CD4-positive, alpha-beta T cell (primary cell): ENCODE results near the gene GCK. TPM values are rescaled to one million over a fixed set of nuclear protein-coding genes. Genes with fewer than 3 reads are reported as not detected.

Experiments
- ATAC-seq: fragments of 200-7000 bp; cut with Tn5 transposase; one replicate; pipeline ENCODE4 v1.10.0; 2022; ENCODE audit warnings: mild to moderate bottlenecking; ENCODE audit not compliant: poor library complexity
- CTCF ChIA-PET: fragments of 350-600 bp; sonication (Branson Sonifier 250); formaldehyde crosslinking; loops from one replicate; lab custom pipeline; 2021; ENCODE audit warnings: antibody characterized with exemption, inconsistent platforms; lab: Charles Lee
- POLR2A ChIA-PET: fragments of 350-600 bp; sonication (Branson Sonifier 250); formaldehyde crosslinking; loops from one replicate; lab custom pipeline; 2021; ENCODE audit warnings: antibody characterized with exemption, inconsistent platforms; lab: Charles Lee
- DNase-seq, 14 experiments: peaks; one replicate each; pipeline ENCODE4 v3.0.0-alpha.2; 2013 to 2020; ENCODE audit warnings: mixed read lengths in 2 of 14
- H3K27ac ChIP-seq, 2 donors: one replicate each; pipeline versions ENCODE4 v1.5.1 to v1.7.0; 2013; ENCODE audit warnings: low read length in 2 of 2, low read depth in 1 of 2, mild to moderate bottlenecking in 1 of 2
- H3K27me3 ChIP-seq, 2 experiments: 1 replicate in 1 of 2; 2 replicates in 1 of 2; pipeline versions ENCODE4 v1.6.1 to v1.7.0; 2013; ENCODE audit warnings: low read length in 2 of 2, control low read depth in 1 of 2, mild to moderate bottlenecking in 1 of 2, moderate library complexity in 1 of 2; ENCODE audit not compliant: insufficient read depth in 2 of 2, control insufficient read depth in 1 of 2
- H3K36me3 ChIP-seq: one replicate; pipeline ENCODE4 v1.6.1; 2013; ENCODE audit warnings: low read length, control low read depth; ENCODE audit not compliant: insufficient read depth
- H3K4me1 ChIP-seq: one replicate; pipeline ENCODE4 v1.6.1; 2013; ENCODE audit warnings: low read length, control low read depth; ENCODE audit not compliant: insufficient read depth
- H3K4me3 ChIP-seq: one replicate; pipeline ENCODE4 v1.5.1; 2013; ENCODE audit warnings: mild to moderate bottlenecking, low read length, moderate library complexity
- H3K9me3 ChIP-seq, 2 experiments: 1 replicate in 1 of 2; 2 replicates in 1 of 2; pipeline versions ENCODE4 v1.6.1 to v1.7.0; 2013; ENCODE audit warnings: low read length in 2 of 2, mild to moderate bottlenecking in 2 of 2, control low read depth in 1 of 2, moderate library complexity in 1 of 2; ENCODE audit not compliant: control insufficient read depth in 1 of 2, insufficient read depth in 1 of 2
- H3K27ac Mint-ChIP-seq: one replicate; pipeline ENCODE4 v1.8.0; 2020; ENCODE audit warnings: mixed read lengths
- H3K27me3 Mint-ChIP-seq: one replicate; pipeline ENCODE4 v1.8.0; 2021; ENCODE audit warnings: mixed read lengths
- H3K36me3 Mint-ChIP-seq: one replicate; pipeline ENCODE4 v1.8.0; 2021; ENCODE audit warnings: low read depth, mixed read lengths
- H3K4me1 Mint-ChIP-seq: one replicate; pipeline ENCODE4 v1.8.0; 2021; ENCODE audit warnings: low read depth, mixed read lengths
- H3K4me3 Mint-ChIP-seq: one replicate; pipeline ENCODE4 v1.8.0; 2020; ENCODE audit warnings: mild to moderate bottlenecking, mixed read lengths
- H3K9me3 Mint-ChIP-seq: one replicate; pipeline ENCODE4 v1.8.0; 2020; ENCODE audit warnings: mixed read lengths
- CTCF ChIP-seq: fragments of 200-600 bp; IDR thresholded peaks from one replicate; pipeline ENCODE4 v1.8.0; 2022; ENCODE audit warnings: antibody characterized with exemption, mild to moderate bottlenecking
- intact Hi-C, 2 experiments: fragments of 100-400 bp; cut with DNase I in 1 of 2; cut with micrococcal nuclease in 1 of 2; formaldehyde crosslinking; loops; one replicate each; pipeline versions ENCODE4 v1.15.1 to v1.9.0; 2023 to 2025; cut with DNase I, micrococcal nuclease
- total RNA-seq, 174 experiments: library from RNA in 2 of 174; stranded (reverse) in 2 of 174; gene quantifications; one replicate each; pipeline ENCODE4 v1.2.3 and lab custom pipeline; 2021 to 2026

GCK gene
- total RNA-seq, 2 experiments from 2014 or later = 0.47 to 0.71 TPM

GRCh38 chr7:44109991-44110390 is 79.2 kb downstream of the GCK start:
- peaks cover 41% of the 10 kb centered on the region for H3K36me3 Mint-ChIP-seq
- Histone ChIP-seq H3K9me3 (peaks cover 0 to 8% of the 10 kb centered on the region in 2 experiments), H3K4me1 (peaks cover 6% of the 10 kb centered on the region), H3K4me3 (no peak overlapping the region), H3K36me3 (peaks cover 3% of the 10 kb centered on the region), H3K27ac (no peak overlapping the region), H3K27me3 (peaks cover 0 to under 1% of the 10 kb centered on the region in 2 experiments)
- H3K27ac Mint-ChIP-seq = no peak overlapping the region
- ATAC-seq = no peak
- H3K9me3 Mint-ChIP-seq = no peaks in the 10 kb centered on the region
- intact Hi-C loops = no loop called here
- H3K4me1 Mint-ChIP-seq = peaks cover 14% of the 10 kb centered on the region
- ChIA-PET CTCF (no interaction called here), POLR2A (no interaction called here)
- no peak for DNase-seq
- peaks cover 5% of the 10 kb centered on the region for H3K27me3 Mint-ChIP-seq
- H3K4me3 Mint-ChIP-seq = no peak overlapping the region
- TF ChIP-seq CTCF = no peak

- Histone ChIP-seq H3K4me1 (peaks cover 11% of the 10 kb centered on the region), H3K27ac (no peak overlapping the region), H3K36me3 (peaks cover 3% of the 10 kb centered on the region), H3K4me3 (no peak overlapping the region), H3K27me3 (peaks cover 0 to 2% of the 10 kb centered on the region in 2 experiments), H3K9me3 (peaks cover 0 to 11% of the 10 kb centered on the region in 2 experiments)
- peaks cover 5% of the 10 kb centered on the region for H3K27me3 Mint-ChIP-seq
- ATAC-seq = no peak
- TF ChIP-seq CTCF = no peak
- no peak overlapping the region for H3K4me3 Mint-ChIP-seq
- peaks cover 16% of the 10 kb centered on the region for H3K4me1 Mint-ChIP-seq
- no peak for DNase-seq
- ChIA-PET CTCF (no interaction called here), POLR2A (no interaction called here)
- intact Hi-C loops = no loop called here
- H3K36me3 Mint-ChIP-seq = peaks cover 31% of the 10 kb centered on the region
- no peaks in the 10 kb centered on the region for H3K9me3 Mint-ChIP-seq
- H3K27ac Mint-ChIP-seq = no peak overlapping the region
Measured at GRCh38 chr7:44108768-44109750, 80.2 kb downstream of the GCK start.

GRCh38 chr7:44107961-44108767 is 81.1 kb downstream of the GCK start:
- intact Hi-C loops = no loop called here
- no peaks in the 10 kb centered on the region for H3K9me3 Mint-ChIP-seq
- CTCF ChIA-PET = no interaction called here

More at GRCh38 chr7:44107961-44108767, 81.1 kb downstream of the GCK start:
- no peak overlapping the region for H3K27ac Mint-ChIP-seq
- peaks cover 17% of the 10 kb centered on the region for H3K4me1 ChIP-seq
- H3K36me3 Mint-ChIP-seq = peaks cover 26% of the 10 kb centered on the region
- H3K4me3 ChIP-seq = no peak overlapping the region
- POLR2A ChIA-PET = no interaction called here
- H3K36me3 ChIP-seq = no peaks in the 10 kb centered on the region
- H3K27me3 ChIP-seq = peaks cover 0 to 6% of the 10 kb centered on the region in 2 experiments
- H3K4me3 Mint-ChIP-seq = no peak overlapping the region
- DNase-seq (no peak), ATAC-seq (no peak)
- H3K27ac ChIP-seq = no peak overlapping the region
- TF ChIP-seq CTCF = no peak
- H3K27me3 Mint-ChIP-seq = peaks cover 5% of the 10 kb centered on the region
- H3K9me3 ChIP-seq = peaks cover 0 to 11% of the 10 kb centered on the region in 2 experiments
- peaks cover 16% of the 10 kb centered on the region for H3K4me1 Mint-ChIP-seq
